Astrocyte of the cerebellum (primary cell): ENCODE data around the gene SEC16A.

Experiments used
- DNase-seq: peaks from one replicate; pipeline ENCODE4 v3.0.0-alpha.2; 2011; ENCODE audit warnings: low read depth
- H3K4me3 ChIP-seq: 2 replicates; pipeline ENCODE4 v1.5.1; 2011; ENCODE audit warnings: mild to moderate bottlenecking, low read depth, low read length, moderate library complexity
- in situ Hi-C: cut with HindIII; loops from 2 replicates; pipeline ENCODE4 v1.10.0; 2017; ENCODE audit warnings: low sequenced_read_pairs
- TF ChIP-seq, protein P1 (sequence below): IDR thresholded peaks from 2 replicates; pipeline ENCODE4 v1.5.1; 2012; ENCODE audit warnings: low read length, low read depth, moderate library complexity, mild to moderate bottlenecking; ENCODE audit errors: missing control alignments

The SEC16A gene

GRCh38 chr9:136528716-136529341 lies 46.0 kb upstream of the SEC16A start:
- TF ChIP-seq, protein P1, sequence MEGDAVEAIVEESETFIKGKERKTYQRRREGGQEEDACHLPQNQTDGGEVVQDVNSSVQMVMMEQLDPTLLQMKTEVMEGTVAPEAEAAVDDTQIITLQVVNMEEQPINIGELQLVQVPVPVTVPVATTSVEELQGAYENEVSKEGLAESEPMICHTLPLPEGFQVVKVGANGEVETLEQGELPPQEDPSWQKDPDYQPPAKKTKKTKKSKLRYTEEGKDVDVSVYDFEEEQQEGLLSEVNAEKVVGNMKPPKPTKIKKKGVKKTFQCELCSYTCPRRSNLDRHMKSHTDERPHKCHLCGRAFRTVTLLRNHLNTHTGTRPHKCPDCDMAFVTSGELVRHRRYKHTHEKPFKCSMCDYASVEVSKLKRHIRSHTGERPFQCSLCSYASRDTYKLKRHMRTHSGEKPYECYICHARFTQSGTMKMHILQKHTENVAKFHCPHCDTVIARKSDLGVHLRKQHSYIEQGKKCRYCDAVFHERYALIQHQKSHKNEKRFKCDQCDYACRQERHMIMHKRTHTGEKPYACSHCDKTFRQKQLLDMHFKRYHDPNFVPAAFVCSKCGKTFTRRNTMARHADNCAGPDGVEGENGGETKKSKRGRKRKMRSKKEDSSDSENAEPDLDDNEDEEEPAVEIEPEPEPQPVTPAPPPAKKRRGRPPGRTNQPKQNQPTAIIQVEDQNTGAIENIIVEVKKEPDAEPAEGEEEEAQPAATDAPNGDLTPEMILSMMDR, result no peak
- in situ Hi-C loops, result no loop called here
- no peak for DNase-seq
- no peak overlapping the region for H3K4me3 ChIP-seq

- no peak overlapping the region for H3K4me3 ChIP-seq
- TF ChIP-seq, protein P1, result no peak
- in situ Hi-C loops, result no loop called here
- DNase-seq, result no peak
These were observed 45.2 kb upstream of the SEC16A start for GRCh38 chr9:136527721-136528710.

DNA sequence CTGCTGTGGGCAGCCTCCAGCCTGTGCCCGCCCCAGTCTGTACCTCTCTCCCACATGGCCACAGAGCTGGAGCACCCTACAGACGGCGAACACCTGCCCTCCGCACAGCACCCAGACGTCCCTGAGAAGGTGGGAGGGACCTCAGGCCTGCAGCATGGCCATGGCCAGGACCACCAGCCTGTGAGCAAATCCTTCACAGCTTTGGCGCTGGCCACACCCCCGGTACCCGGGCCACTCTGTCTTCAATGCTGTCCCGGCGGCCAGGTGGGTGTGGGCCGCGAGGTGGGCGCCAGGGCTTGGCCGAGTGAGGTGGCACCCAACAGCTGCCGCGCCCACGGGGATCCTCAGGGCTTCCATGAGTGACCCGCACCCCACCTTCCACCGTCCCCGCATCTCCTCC lies 44.3 kb upstream of the SEC16A start:
- H3K4me3 ChIP-seq, result no peak overlapping the region
- no peak for DNase-seq
- in situ Hi-C loops, result no loop called here
- TF ChIP-seq, protein P1, result no peak

- H3K4me3 ChIP-seq, result no peak overlapping the region
- in situ Hi-C loops, result no loop called here
- no peak for DNase-seq
- TF ChIP-seq, protein P1, result no peak
These were observed 43.8 kb upstream of the SEC16A start for GRCh38 chr9:136526625-136527066.

GRCh38 chr9:136525841-136526499 lies 43.1 kb upstream of the SEC16A start:
- H3K4me3 ChIP-seq, result no peak overlapping the region
- in situ Hi-C loops, result no loop called here
- no peak for DNase-seq
- TF ChIP-seq, protein P1, result no peak

GRCh38 chr9:136525207-136525606 lies 42.4 kb upstream of the SEC16A start:
- TF ChIP-seq, protein P1, result no peak
- in situ Hi-C loops, result no loop called here
- H3K4me3 ChIP-seq, result no peak overlapping the region
- no peak for DNase-seq
